Keratinocyte (primary cell): Measurements from ENCODE around the gene MDFIC2. TPM values are rescaled to one million over a fixed set of nuclear protein-coding genes. Genes with fewer than 3 reads are reported as not detected.

Experiments used
- DNase-seq: peaks from one replicate; pipeline ENCODE4 v3.0.0-alpha.2; 2011; ENCODE audit warnings: low read depth, missing footprints, low spot score
- FAIRE-seq: peaks from 2 replicates; lab custom pipeline; 2011; peaks lifted over from hg19 to GRCh38; lab: Jason Lieb, UNC
- H2AFZ ChIP-seq: 2 replicates; pipeline ENCODE4 v1.6.0; 2012; ENCODE audit warnings: low read length, control low read depth, inconsistent platforms; ENCODE audit not compliant: control insufficient read depth
- H3K27ac ChIP-seq: 2 replicates; pipeline ENCODE4 v1.5.1; 2011; ENCODE audit warnings: low read length; ENCODE audit not compliant: control insufficient read depth, insufficient read depth
- H3K27me3 ChIP-seq: 3 replicates; pipeline ENCODE4 v1.6.0; 2011; ENCODE audit warnings: low read length; ENCODE audit not compliant: control insufficient read depth, insufficient read depth; ENCODE audit errors: extremely low read depth
- H3K36me3 ChIP-seq, 2 experiments: 2 replicates in 1 of 2; 3 replicates in 1 of 2; pipeline ENCODE4 v1.5.1; 2011; ENCODE audit warnings: low read length in 2 of 2, mild to moderate bottlenecking in 1 of 2; ENCODE audit not compliant: control insufficient read depth in 2 of 2, insufficient read depth in 2 of 2; ENCODE audit errors: extremely low read depth in 1 of 2
- H3K4me1 ChIP-seq: 3 replicates; pipeline ENCODE4 v1.5.1; 2011; ENCODE audit warnings: low read length; ENCODE audit not compliant: control insufficient read depth, insufficient read depth; ENCODE audit errors: extremely low read depth
- H3K4me2 ChIP-seq: 3 replicates; pipeline ENCODE4 v1.6.0; 2011; ENCODE audit warnings: low read depth, low read length; ENCODE audit not compliant: control insufficient read depth, insufficient read depth; ENCODE audit errors: extremely low read depth
- H3K4me3 ChIP-seq, 3 experiments: fragments of 200-600 bp in 1 of 3; sonication (generic) in 1 of 3; 2 replicates in 2 of 3; 3 replicates in 1 of 3; pipeline ENCODE4 v1.5.1; 2011 to 2016; ENCODE audit warnings: low read length in 3 of 3, mild to moderate bottlenecking in 3 of 3, control low read depth in 2 of 3, inconsistent platforms in 1 of 3, low read depth in 1 of 3, mixed read lengths in 1 of 3, mixed run types in 1 of 3, moderate library complexity in 1 of 3; ENCODE audit not compliant: control insufficient read depth in 2 of 3, insufficient read depth in 2 of 3; ENCODE audit errors: extremely low read depth in 1 of 3
- H3K79me2 ChIP-seq: 2 replicates; pipeline ENCODE4 v1.6.0; 2012; ENCODE audit warnings: low read length; ENCODE audit not compliant: control insufficient read depth, insufficient read depth
- H3K9ac ChIP-seq: 3 replicates; pipeline ENCODE4 v1.6.0; 2011; ENCODE audit warnings: low read length; ENCODE audit not compliant: control insufficient read depth, insufficient read depth; ENCODE audit errors: extremely low read depth
- H3K9me1 ChIP-seq: 3 replicates; pipeline ENCODE4 v1.6.0; 2011; ENCODE audit warnings: low read length; ENCODE audit not compliant: control insufficient read depth, insufficient read depth; ENCODE audit errors: extremely low read depth
- H3K9me3 ChIP-seq: 2 replicates; pipeline ENCODE4 v1.5.1; 2012; ENCODE audit warnings: low read depth, low read length; ENCODE audit not compliant: control insufficient read depth
- H4K20me1 ChIP-seq: 3 replicates; pipeline ENCODE4 v1.6.0; 2011; ENCODE audit warnings: low read length; ENCODE audit not compliant: control insufficient read depth, insufficient read depth; ENCODE audit errors: extremely low read depth
- EZH2 ChIP-seq: IDR thresholded peaks from one replicate; pipeline ENCODE4 v1.6.1; 2012; ENCODE audit warnings: inconsistent platforms, mild to moderate bottlenecking, low read length, moderate library complexity
- dilution Hi-C: fragments of 300-500 bp; cut with MboI; formaldehyde crosslinking; loops from one replicate; pipeline ENCODE4 v1.7.0; 2020; ENCODE audit warnings: low sequenced_read_pairs; ENCODE audit not compliant: extremely low pct_ligation_motif_present
- polyA plus RNA-seq, 5 experiments: library from polyadenylated mRNA; depleted of rRNA in 3 of 5; stranded (reverse) in 3 of 5; stranded (forward) in 1 of 5; unstranded in 1 of 5; fragments of >200 nt; gene quantifications; 1 replicate in 1 of 5; 2 replicates in 3 of 5; 3 replicates in 1 of 5; pipeline versions ENCODE4 v1.2.1 to v1.2.3, GENCODE V29; 2011 to 2012; ENCODE audit warnings: missing spikeins in 2 of 5, low read depth in 1 of 5, low replicate concordance in 1 of 5
- TF ChIP-seq, protein P1 (sequence below), 3 experiments: IDR thresholded peaks in 1 of 3; conservative IDR thresholded peaks in 1 of 3; optimal IDR thresholded peaks in 1 of 3; 2 replicates in 2 of 3; 3 replicates in 1 of 3; pipeline versions ENCODE3 to v1.5.1; 2011; ENCODE audit warnings: low read length in 3 of 3, mild to moderate bottlenecking in 3 of 3, moderate library complexity in 2 of 3, control low read depth in 1 of 3, inconsistent platforms in 1 of 3; ENCODE audit not compliant: insufficient read depth in 2 of 3; ENCODE audit errors: extremely low read depth in 1 of 3

The MDFIC2 gene
- polyA plus RNA-seq, 1 donor (not counting 4 experiments of a cell fraction or from before 2014, with no cell fraction given): not detected

DNA sequence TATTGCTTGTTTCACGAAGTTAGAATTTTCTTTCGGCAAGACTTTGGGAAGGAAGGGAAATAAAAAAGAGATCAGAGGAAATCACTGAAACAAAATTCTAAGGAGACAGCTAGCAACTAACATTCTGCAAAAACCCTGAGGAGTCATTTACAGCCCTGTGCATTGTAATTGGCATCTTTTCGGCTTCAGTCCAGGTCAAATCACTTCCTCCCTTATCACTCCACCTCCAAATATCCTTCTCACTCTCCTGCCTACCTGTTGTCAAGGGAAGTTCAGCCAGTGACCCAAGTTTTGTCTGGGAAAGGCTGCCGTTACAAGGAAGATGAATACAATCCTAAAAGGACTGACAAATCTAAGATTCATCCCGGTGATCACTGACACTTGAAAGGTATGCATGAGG is 39.6 kb downstream of the MDFIC2 start:
- DNase-seq (no peak), FAIRE-seq (no peak)
- no peak overlapping the region for H3K27ac ChIP-seq
- no peaks in the 10 kb centered on the region for H3K36me3 ChIP-seq
- TF ChIP-seq, protein P1, sequence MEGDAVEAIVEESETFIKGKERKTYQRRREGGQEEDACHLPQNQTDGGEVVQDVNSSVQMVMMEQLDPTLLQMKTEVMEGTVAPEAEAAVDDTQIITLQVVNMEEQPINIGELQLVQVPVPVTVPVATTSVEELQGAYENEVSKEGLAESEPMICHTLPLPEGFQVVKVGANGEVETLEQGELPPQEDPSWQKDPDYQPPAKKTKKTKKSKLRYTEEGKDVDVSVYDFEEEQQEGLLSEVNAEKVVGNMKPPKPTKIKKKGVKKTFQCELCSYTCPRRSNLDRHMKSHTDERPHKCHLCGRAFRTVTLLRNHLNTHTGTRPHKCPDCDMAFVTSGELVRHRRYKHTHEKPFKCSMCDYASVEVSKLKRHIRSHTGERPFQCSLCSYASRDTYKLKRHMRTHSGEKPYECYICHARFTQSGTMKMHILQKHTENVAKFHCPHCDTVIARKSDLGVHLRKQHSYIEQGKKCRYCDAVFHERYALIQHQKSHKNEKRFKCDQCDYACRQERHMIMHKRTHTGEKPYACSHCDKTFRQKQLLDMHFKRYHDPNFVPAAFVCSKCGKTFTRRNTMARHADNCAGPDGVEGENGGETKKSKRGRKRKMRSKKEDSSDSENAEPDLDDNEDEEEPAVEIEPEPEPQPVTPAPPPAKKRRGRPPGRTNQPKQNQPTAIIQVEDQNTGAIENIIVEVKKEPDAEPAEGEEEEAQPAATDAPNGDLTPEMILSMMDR (optimal IDR thresholded peaks at IDR 0.05 in 1 of 3, IDR thresholded peaks at IDR 0.05 in 1 of 3, conservative IDR thresholded peaks at IDR 0.05 in 1 of 3; ENCODE audit: extremely low read depth in 1 of 3, insufficient read depth in 2 of 3, low read length in 3 of 3): no peak
- no peak for TF ChIP-seq EZH2
- H3K4me1 ChIP-seq: no peaks in the 10 kb centered on the region
- no peak overlapping the region for H3K9ac ChIP-seq
- no peaks in the 10 kb centered on the region for H3K9me3 ChIP-seq
- H3K4me3 ChIP-seq: no peak overlapping the region
- no peaks in the 10 kb centered on the region for H4K20me1 ChIP-seq
- H3K79me2 ChIP-seq: no peaks in the 10 kb centered on the region
- no peak overlapping the region for H3K4me2 ChIP-seq
- H3K27me3 ChIP-seq: no peaks in the 10 kb centered on the region
- H3K9me1 ChIP-seq: no peaks in the 10 kb centered on the region
- dilution Hi-C loops: no loop called here
- H2AFZ ChIP-seq: no peak overlapping the region

DNA sequence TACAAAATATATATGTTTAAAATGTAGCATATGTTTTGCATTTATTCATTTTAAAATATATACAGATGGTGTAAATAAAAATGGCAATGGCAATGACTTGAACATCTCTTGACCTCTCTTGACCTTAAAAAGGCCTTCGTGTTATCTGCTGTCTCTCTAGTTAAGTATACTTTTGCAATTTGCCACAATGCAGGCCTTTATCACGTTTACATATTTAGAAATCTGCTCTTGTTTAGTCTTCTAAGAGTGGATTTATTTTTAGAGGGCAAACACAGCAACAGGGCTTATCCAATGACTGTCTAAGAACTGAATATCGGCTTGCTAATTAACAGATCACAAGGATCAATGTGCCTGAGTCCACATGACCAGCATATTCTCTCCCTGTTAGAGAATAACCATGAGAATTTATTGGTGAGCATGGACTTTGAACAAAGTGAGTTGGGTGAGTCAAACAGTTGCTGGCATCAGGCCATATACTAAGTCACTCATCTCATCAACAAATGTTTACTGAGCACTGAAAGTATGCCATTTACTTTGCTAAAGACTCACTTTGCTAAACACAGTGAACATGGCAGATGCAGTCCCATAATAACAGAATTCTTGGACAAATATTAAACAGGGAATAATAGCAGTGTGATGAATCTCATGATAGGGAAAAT is 48.2 kb downstream of the MDFIC2 start:
- H3K4me2 ChIP-seq: no peak overlapping the region
- TF ChIP-seq EZH2: no peak
- TF ChIP-seq, protein P1 (optimal IDR thresholded peaks at IDR 0.05 in 1 of 3, IDR thresholded peaks at IDR 0.05 in 1 of 3, conservative IDR thresholded peaks at IDR 0.05 in 1 of 3; ENCODE audit: extremely low read depth in 1 of 3, insufficient read depth in 2 of 3, low read length in 3 of 3): no peak
- H3K9me1 ChIP-seq: no peaks in the 10 kb centered on the region
- dilution Hi-C loops: no loop called here
- H2AFZ ChIP-seq: no peak overlapping the region
- no peaks in the 10 kb centered on the region for H4K20me1 ChIP-seq
- H3K9ac ChIP-seq: no peak overlapping the region
- no peak overlapping the region for H3K4me3 ChIP-seq
- DNase-seq: no peak
- H3K79me2 ChIP-seq: no peaks in the 10 kb centered on the region
- H3K27ac ChIP-seq: no peak overlapping the region
- no peaks in the 10 kb centered on the region for H3K36me3 ChIP-seq
- no peaks in the 10 kb centered on the region for H3K9me3 ChIP-seq
- no peak for FAIRE-seq
- H3K27me3 ChIP-seq: no peaks in the 10 kb centered on the region
- H3K4me1 ChIP-seq: no peaks in the 10 kb centered on the region
